Natural killer cell (primary cell): ENCODE results near the gene FBLN1. TPM values are rescaled to one million over a fixed set of nuclear protein-coding genes. Genes with fewer than 3 reads are reported as not detected.

Experiments
- ATAC-seq, 3 donors: fragments of 150-1000 bp in 2 of 3; fragments of 200-7000 bp in 1 of 3; cut with Tn5 transposase; 1 replicate in 1 of 3; 2 replicates in 2 of 3; pipeline ENCODE4 v1.10.0; 2021; ENCODE audit warnings: mild to moderate bottlenecking in 2 of 3, moderate library complexity in 2 of 3
- DNase-seq, 2 donors: peaks; one replicate each; pipeline versions ENCODE4 v3.0.0 to v3.0.0-alpha.2; 2013 to 2021; ENCODE audit warnings: mixed read lengths in 1 of 2
- H3K27ac ChIP-seq: one replicate; pipeline ENCODE4 v1.5.1; 2013; ENCODE audit warnings: mild to moderate bottlenecking, low read length
- H3K27me3 ChIP-seq: one replicate; pipeline ENCODE4 v1.6.1; 2013; ENCODE audit warnings: low read length; ENCODE audit not compliant: control insufficient read depth, insufficient read depth
- H3K36me3 ChIP-seq: one replicate; pipeline ENCODE4 v1.6.1; 2013; ENCODE audit warnings: low read length; ENCODE audit not compliant: control insufficient read depth, insufficient read depth
- H3K4me1 ChIP-seq: one replicate; pipeline ENCODE4 v1.6.1; 2013; ENCODE audit warnings: low read length; ENCODE audit not compliant: control insufficient read depth, insufficient read depth
- H3K4me3 ChIP-seq: one replicate; pipeline ENCODE4 v1.5.1; 2013; ENCODE audit warnings: low read length
- H3K9me3 ChIP-seq: one replicate; pipeline ENCODE4 v1.6.1; 2013; ENCODE audit warnings: low read length; ENCODE audit not compliant: control insufficient read depth, insufficient read depth
- H3K27ac Mint-ChIP-seq, 2 donors: one replicate each; pipeline ENCODE4 v1.8.0; 2022; ENCODE audit warnings: mild to moderate bottlenecking in 2 of 2, mixed read lengths in 2 of 2, moderate library complexity in 1 of 2
- H3K27me3 Mint-ChIP-seq, 2 donors: one replicate each; pipeline ENCODE4 v1.8.0; 2022; ENCODE audit warnings: low read depth in 2 of 2, mixed read lengths in 2 of 2
- H3K36me3 Mint-ChIP-seq: one replicate; pipeline ENCODE4 v1.8.0; 2022; ENCODE audit warnings: mixed read lengths
- H3K4me1 Mint-ChIP-seq, 2 donors: one replicate each; pipeline ENCODE4 v1.8.0; 2022; ENCODE audit warnings: mixed read lengths in 2 of 2
- H3K4me3 Mint-ChIP-seq: one replicate; pipeline ENCODE4 v1.8.0; 2022; ENCODE audit warnings: mild to moderate bottlenecking, moderate library complexity, mixed read lengths
- H3K9me3 Mint-ChIP-seq, 2 donors: one replicate each; pipeline ENCODE4 v1.8.0; 2022; ENCODE audit warnings: mixed read lengths in 2 of 2
- CTCF ChIP-seq: fragments of 200-600 bp; IDR thresholded peaks from one replicate; pipeline ENCODE4 v1.8.0; 2022; ENCODE audit warnings: antibody characterized with exemption
- WGBS: methylation state at CpG from one replicate; pipeline ENCODE4 v1.1.7; 2013; ENCODE audit warnings: missing lambda C conversion rate; ENCODE audit not compliant: insufficient coverage; 5-methylcytosine and 5-hydroxymethylcytosine counted together
- intact Hi-C: fragments of 100-400 bp; cut with micrococcal nuclease; formaldehyde crosslinking; loops from one replicate; pipeline ENCODE4 v1.14.2; 2022
- total RNA-seq, 4 donors: library from RNA; stranded (reverse); fragments of 120-200 nt in 1 of 4; gene quantifications; one replicate each; pipeline versions ENCODE4 v1.2.3 to v1.2.4, GENCODE V29; 2013 to 2022

The FBLN1 gene
- total RNA-seq, 3 donors from 2014 or later (not counting 1 experiment from before 2014, with no cell fraction given): 0.58 TPM; not detected in 2

GRCh38 chr22:45629469-45630089, 126.9 kb downstream of the FBLN1 start:
- H3K27ac Mint-ChIP-seq: no peak overlapping the region
- H3K4me3 Mint-ChIP-seq: no peak overlapping the region
- Histone ChIP-seq H3K9me3 (no peaks in the 10 kb centered on the region), H3K4me1 (no peaks in the 10 kb centered on the region), H3K27me3 (peaks cover 3% of the 10 kb centered on the region), H3K27ac (no peak overlapping the region), H3K4me3 (no peak overlapping the region), H3K36me3 (no peaks in the 10 kb centered on the region)
- H3K9me3 Mint-ChIP-seq: no peaks in the 10 kb centered on the region
- intact Hi-C loops: no loop called here
- TF ChIP-seq CTCF: no peak
- no peak for DNase-seq
- no peaks in the 10 kb centered on the region for H3K36me3 Mint-ChIP-seq
- H3K27me3 Mint-ChIP-seq: peaks cover 26 to 32% of the 10 kb centered on the region in 2 donors
- ATAC-seq: peak; percentile 76 to 95 (median 89)
- WGBS: 60% methylated on average over 15 of the region's 15 CpGs
- peaks cover 0 to 4% of the 10 kb centered on the region in 2 donors for H3K4me1 Mint-ChIP-seq

GRCh38 chr22:45630436-45630835, 127.8 kb downstream of the FBLN1 start:
- TF ChIP-seq CTCF: no peak
- Mint-ChIP-seq H3K36me3 (no peaks in the 10 kb centered on the region), H3K4me1 (peaks cover 0 to 4% of the 10 kb centered on the region in 2 donors), H3K27ac (no peak overlapping the region), H3K9me3 (no peaks in the 10 kb centered on the region), H3K4me3 (no peak overlapping the region), H3K27me3 (peaks cover 29 to 32% of the 10 kb centered on the region in 2 donors)
- intact Hi-C loops: no loop called here
- no peak overlapping the region for H3K27ac ChIP-seq
- H3K4me1 ChIP-seq: no peaks in the 10 kb centered on the region
- WGBS: 93% methylated on average over 15 of the region's 15 CpGs
- H3K27me3 ChIP-seq: peaks cover 3% of the 10 kb centered on the region
- DNase-seq: no peak
- no peaks in the 10 kb centered on the region for H3K9me3 ChIP-seq
- H3K36me3 ChIP-seq: no peaks in the 10 kb centered on the region
- H3K4me3 ChIP-seq: no peak overlapping the region
- ATAC-seq: no peak

GRCh38 chr22:45631140-45631840, 128.6 kb downstream of the FBLN1 start:
- H3K9me3 ChIP-seq: no peaks in the 10 kb centered on the region
- no peaks in the 10 kb centered on the region for H3K36me3 ChIP-seq
- DNase-seq (no peak), ATAC-seq (no peak)
- 54% methylated on average over 12 of the region's 12 CpGs for WGBS
- no peak for TF ChIP-seq CTCF
- no peaks in the 10 kb centered on the region for H3K4me1 ChIP-seq
- Mint-ChIP-seq H3K27ac (no peak overlapping the region), H3K27me3 (peaks cover 26 to 32% of the 10 kb centered on the region in 2 donors), H3K4me1 (peaks cover 0 to 4% of the 10 kb centered on the region in 2 donors), H3K36me3 (no peaks in the 10 kb centered on the region), H3K9me3 (no peaks in the 10 kb centered on the region), H3K4me3 (no peak overlapping the region)
- H3K27ac ChIP-seq: no peak overlapping the region
- H3K4me3 ChIP-seq: no peak overlapping the region
- H3K27me3 ChIP-seq: peaks cover 3% of the 10 kb centered on the region
- intact Hi-C loops: no loop called here
